GM18868 (cell line): Measurements from ENCODE around the gene HSD11B1L.
"Not testable (repeated sequence)": the region's sequence is repeated elsewhere in the genome, so short reads cannot be mapped to it uniquely, and the experiment has no call there.

Experiments used
- ATAC-seq: cut with Tn5 transposase; IDR thresholded peaks from one replicate; pipeline ENCODE4 v1.9.1; 2021; ENCODE audit warnings: mild to moderate bottlenecking, moderate library complexity; ENCODE audit not compliant: unreplicated experiment

HSD11B1L gene

DNA sequence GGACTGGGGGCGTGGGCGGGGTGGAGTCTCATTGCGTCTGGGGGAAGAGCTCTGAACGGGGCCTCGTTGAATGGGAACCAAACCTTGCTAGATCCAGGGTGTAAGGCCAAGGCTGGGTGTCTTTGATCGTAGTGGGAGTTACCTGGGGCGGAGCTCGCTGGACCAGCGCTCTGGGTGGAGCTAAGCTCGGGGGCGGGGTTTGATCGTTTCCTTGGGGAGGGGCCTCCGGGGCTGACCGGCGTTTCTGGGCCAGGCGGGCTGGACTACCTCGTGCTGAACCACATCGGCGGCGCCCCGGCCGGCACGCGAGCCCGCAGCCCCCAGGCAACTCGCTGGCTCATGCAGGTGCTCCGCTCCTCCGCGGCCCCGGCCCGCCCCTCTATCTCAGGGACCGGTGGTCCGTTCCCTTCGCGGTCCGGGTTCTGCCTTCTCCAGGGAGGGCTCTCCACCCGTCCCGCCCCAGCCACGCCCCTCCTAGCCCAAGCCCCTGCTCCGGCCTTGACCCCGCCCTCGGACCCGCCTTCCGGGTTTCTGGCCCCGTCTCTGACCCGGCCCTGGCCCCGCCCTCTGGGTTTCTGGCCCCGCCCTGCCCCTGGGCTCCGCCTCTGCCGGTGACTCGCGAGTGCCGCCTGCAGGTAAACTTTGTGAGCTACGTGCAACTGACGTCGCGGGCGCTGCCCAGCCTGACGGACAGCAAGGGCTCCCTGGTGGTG is 6.0 kb downstream of the HSD11B1L start:
- ATAC-seq = peak; percentile 57

DNA sequence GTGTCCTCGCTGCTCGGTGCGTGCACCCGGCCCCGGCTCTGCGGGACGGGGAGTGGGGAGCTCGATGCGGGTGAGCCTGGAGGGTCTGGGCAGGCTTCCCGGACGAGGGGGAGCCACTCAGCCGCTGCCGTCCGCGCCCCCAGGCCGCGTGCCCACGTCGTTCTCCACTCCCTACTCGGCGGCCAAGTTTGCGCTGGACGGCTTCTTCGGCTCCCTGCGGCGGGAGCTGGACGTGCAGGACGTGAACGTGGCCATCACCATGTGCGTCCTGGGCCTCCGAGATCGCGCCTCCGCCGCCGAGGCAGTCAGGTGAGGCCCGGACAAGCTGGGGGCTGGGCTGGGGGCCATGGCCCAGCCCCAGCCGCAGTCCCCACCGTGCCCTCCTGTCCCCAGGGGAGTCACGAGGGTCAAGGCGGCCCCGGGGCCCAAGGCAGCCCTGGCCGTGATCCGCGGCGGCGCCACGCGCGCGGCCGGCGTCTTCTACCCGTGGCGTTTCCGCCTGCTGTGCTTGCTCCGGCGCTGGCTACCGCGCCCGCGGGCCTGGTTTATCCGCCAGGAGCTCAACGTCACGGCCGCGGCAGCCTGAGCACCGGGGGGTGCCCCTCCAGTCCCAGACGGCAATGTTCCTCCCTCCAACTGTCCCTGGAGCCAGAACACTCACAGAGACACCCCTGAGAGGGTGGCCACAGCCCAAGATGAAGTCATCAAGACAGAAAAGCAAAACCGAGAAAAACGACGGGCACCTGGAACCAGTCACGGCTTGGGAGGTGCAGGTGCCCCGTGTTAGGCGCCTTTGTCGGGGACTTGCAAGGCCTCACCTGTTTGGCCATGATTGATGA is 6.8 kb downstream of the HSD11B1L start:
- no peak for ATAC-seq

DNA sequence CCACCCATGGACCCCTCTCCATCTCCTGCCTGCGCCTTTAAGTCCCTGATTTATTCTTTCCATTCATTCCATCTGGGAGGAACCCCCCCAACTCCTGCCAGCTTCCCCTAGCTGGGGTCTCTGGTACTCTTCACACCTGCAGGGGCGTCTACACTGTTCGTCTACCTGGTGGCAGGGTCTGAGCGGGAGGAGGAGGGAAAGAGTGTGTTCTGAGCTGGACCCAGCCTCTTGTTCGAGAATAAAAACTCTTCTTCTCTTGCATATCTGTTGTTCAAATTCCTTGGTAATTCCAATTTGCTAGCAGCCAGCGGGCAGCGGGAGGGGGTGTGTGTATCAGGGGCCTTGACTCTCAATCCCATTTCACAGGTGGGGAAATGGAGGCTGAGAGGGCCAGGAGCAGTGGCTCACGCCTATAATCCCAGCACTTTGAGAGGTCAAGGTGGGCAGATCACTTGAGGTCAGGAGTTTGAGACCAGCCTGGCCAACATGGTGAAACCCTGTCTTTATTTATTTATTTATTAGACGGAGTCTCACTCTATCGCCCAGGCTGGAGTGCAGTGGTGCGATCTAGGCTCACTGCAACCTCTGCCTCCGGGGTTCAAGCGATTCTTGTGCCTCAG is 7.5 kb downstream of the HSD11B1L start:
- ATAC-seq = not testable (repeated sequence)

DNA sequence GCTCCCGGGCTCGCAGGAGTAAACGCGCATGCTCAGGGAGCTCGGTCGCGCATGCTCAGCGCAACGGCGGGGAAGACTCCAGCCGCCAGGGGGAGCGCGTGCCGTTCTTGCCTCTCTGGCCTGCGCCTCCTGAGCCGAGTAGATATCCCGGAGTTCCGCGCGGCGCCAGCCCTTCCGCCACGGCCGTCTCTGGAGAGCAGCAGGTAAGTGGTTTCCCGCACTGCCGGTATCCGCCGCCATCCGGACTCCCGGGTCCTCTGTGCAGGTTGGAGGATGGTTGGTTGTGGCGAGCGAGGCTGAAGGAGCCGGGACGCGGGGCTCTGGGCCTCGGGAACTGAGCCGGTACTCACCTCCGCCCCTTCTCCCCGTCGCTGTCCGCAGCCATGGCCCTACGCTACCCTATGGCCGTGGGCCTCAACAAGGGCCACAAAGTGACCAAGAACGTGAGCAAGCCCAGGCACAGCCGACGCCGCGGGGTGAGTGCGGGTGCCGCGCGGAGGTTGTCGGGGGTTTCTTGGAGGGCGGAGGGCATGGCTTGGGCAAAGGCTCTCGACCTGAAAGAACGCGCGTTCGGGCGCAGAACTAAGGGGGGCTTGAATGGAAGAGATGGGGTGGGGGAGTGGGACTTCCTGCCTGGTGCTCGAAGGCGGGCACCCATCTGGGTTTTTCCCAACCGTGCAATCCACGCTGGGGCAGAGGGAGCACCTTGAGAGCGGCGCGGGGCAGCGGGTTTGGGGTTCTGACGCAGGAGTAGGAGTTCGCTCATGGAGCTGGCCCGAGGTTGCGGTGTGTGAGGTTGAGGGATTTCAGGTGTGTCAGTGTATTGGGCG is 9.5 kb downstream of the HSD11B1L start, which contains the start of gene RPL36:
Gene RPL36, plus strand, starts transcription at position 171 of the 830 bp plus-strand sequence. Its CDS starts 213 bp downstream, at position 384.
- ATAC-seq = peak; percentile 38

DNA sequence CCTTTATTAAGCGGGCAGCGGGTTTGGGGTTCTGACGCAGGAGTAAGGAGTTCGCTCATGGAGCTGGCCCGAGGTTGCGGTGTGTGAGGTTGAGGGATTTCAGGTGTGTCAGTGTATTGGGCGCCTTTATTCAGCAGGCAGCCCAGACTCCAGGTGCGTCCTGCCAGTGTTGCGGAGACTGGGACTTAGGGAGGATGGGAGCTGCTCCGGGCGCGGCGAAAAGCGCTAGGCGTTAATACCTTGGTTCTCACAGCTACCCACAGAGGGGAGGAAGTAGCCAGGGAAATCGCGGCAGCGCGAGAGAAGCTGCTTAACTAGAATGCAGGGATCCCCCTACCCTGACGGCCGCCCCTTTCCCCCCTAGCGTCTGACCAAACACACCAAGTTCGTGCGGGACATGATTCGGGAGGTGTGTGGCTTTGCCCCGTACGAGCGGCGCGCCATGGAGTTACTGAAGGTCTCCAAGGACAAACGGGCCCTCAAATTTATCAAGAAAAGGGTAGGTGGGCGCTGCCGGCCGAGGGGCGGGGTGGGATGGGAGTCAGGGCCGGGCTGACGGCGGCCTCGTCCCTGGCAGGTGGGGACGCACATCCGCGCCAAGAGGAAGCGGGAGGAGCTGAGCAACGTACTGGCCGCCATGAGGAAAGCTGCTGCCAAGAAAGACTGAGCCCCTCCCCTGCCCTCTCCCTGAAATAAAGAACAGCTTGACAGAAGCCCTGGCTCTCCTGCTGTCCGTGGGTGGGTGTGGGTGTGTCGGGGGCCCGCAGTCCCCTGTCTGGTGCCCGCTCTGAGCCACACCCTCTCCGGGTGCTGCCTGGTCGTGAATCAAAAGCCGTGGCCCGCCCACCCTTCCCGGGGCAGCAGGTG is 10.4 kb downstream of the HSD11B1L start:
- no peak for ATAC-seq

DNA sequence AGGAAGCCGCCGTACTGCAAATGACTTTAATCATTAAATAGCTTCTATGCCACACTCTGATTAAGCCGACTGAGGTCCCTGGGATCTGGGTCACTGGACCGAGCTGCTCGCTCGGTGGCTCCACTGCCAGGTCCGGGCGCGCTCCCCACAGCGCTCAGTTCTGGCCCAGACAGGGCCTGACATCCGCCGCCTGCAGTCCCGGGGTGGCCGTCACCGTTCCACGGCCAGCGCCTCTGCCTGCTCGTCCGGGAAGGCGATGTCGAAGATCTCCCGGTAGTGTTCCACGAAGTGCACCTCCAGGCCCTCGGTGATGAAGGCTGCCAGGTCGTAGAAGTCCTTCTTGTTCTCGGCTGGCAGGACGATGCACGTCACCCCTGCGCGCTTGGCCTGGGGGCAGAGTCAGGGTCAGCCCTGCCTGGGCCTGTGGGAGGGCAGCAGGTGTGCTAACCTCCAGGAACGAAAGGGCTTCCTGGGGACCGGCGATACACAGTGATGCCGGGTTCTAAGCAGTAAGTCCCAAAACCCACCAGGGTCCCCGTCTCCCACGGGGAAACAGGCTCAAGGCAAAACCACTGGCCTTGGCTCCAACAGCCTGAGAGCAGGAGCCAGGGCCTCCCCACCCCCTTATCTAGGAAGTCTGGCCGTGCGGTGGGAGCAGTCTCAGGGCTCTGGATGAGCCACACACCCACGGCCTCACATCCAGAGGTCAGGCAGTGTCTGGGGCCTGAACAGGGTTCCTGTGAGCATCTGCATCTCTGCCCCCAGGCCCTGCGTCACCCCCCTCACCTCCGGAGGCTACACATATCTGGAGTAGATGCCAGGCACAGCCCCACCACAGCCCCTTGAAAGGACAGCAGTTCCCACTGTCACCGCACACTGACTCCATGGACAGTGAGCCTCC is 11.2 kb downstream of the HSD11B1L start:
- ATAC-seq = no peak

DNA sequence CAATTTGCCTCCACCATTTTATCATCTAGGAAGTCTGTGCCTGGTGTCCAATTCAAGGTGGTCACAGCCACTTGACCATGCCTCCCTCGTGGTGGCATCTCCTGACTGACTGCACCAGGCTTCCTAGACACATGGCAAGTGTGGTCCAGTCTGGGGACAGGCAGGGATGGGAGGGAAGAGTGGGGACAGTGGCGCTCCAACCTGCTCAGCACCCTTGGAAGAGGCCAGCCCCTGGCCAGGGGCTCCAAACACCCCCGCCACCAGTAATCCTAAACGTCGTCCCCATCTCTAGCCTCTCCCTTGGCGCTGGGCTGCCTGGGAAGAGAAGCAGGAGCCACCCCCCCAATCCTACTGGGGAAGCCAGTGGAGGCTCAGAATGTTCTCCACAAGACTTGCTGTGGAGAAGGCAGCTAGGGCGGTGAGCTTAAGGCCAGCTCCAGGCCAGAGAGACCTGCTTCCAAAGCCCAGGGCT is 11.9 kb downstream of the HSD11B1L start:
- ATAC-seq = no peak

DNA sequence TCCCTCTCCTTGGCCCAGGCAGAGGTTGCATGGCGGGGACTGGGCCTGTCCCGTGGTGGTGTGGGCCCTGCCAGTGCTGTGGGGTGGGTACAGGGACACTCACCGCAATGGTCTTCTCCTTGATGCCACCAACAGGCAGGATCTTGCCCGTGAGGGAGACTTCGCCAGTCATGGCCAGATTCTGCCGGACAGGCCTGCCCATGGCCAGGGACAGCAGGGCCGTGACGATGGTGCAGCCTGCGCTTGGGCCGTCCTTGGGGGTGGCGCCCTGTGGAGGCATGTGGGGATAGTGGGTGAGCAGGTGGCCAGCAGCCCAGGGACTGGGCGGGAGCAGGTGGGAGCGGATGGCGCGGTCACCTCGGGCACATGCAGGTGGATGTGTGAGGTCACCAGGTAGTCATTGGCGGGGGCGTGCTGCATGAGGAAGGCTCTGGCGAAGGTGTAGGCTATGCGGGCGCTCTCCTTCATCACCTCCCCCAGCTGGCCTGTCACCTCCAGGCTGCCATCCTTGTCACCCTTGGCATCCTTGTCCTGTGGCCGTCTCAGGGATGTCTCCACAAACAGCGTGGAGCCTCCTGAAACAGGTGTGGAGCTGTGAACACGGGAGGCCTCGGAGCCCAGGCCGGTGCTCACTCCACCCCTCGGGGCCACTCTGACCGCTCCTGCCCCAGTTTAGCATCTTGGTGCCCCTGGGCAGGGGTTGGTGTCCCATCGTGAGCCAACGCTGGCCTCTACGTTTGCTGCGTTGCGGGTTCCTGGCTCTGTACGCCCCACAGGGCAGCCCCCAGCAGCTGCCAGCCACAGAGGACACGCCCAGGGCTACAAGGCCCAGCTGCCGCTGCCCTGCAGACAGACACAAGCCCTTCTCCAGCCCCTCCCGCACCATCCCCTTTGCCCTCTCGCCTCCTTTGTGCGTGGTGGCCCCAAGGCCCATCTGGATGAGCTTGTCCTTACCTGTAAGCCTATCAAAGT is 12.7 kb downstream of the HSD11B1L start:
- ATAC-seq = no peak

DNA sequence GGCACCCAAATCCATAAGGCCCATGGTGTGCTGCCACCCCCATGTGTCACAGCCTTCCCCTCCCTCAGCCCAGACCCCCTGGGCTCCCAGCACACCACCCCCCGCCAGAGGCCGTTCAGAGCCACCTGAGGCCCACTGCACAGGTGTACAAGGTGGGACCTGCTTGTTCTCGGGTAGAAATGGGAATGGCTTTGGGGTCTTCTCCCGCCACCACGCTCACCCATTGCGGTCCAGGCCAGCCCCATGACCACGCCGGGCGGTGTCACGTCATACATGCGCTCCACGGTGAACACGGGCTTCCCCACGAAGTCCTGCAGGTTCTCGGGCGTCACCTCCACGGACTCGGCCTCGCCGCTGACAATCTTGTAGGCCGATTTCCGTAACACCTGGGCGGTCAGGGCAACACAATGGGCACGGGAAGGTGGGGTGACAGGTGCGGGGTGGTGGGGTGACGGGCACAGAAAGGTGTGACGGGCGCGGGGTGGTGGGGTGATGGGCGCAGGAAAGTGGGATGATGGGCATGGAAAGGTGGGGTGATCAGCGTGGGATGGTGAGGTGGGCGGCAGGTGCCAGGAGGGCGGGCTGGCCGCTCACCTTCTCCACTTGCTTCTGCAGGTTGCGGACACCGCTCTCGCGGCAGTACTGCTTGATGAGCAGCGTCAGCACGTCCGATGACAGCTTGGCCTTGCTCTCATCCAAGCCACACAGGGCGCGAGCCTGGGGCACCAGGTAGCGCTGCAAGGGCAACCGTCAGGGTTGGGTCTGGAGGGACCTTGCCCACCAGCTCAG is 13.5 kb downstream of the HSD11B1L start:
- ATAC-seq = no peak

DNA sequence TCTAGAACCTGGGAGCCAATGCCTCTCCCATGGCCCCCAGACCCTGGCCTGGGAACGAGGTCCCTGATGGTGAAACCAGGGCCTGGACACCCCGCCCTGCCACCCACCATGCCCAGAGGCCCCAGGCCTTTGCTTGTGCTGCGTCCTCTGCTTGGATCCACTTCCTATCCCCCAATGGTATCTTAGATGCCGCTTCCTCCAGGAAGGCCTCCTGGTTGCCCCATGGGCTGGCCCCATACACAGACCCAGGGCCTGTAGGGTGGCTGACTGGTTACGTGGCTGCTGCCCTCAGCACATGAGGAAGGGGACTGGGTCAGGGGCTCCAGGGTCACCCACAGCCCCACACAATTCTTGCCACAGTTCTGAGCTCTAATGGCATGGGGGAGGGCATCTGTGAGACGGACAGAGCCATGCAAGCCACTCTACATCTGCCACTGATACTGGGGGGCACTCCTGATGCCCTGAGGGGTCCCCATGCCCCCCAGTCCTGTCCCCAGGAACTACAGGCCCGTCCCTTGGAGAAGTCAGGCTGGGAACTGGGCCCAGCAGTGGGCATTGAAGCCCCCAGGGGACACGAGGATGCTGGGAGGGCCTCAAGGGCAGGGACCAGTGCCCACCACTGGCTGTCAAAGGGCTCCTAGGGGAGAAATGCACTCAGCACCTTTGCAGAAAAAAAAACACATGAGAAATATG is 14.3 kb downstream of the HSD11B1L start:
- ATAC-seq = no peak

DNA sequence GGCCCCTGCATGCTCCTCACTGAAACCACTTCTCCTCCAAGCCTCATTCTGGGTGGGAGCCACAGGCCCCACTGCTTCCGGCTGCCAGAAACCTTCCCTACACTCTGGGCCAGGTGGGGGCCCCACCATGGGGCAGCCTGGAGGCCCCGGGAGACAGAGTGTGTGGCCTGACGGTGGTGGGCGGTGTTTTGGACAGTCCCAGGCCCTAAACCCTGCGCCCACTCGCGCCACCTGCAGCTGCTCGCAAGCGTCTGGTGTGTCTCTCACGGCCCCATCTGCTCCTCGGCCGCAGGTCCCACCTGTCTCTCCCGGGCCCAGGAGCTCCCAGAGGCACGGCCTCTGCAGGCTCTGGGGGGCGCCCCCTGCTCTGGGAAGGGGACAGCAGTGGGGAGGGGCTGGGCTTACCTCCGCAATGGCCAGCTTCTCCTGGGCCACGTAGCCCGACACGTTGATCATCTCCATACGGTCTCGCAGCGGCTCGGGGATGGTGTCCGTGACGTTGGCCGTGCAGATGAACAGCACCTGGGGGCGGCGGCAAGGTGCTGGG is 14.9 kb downstream of the HSD11B1L start:
- ATAC-seq = no peak

DNA sequence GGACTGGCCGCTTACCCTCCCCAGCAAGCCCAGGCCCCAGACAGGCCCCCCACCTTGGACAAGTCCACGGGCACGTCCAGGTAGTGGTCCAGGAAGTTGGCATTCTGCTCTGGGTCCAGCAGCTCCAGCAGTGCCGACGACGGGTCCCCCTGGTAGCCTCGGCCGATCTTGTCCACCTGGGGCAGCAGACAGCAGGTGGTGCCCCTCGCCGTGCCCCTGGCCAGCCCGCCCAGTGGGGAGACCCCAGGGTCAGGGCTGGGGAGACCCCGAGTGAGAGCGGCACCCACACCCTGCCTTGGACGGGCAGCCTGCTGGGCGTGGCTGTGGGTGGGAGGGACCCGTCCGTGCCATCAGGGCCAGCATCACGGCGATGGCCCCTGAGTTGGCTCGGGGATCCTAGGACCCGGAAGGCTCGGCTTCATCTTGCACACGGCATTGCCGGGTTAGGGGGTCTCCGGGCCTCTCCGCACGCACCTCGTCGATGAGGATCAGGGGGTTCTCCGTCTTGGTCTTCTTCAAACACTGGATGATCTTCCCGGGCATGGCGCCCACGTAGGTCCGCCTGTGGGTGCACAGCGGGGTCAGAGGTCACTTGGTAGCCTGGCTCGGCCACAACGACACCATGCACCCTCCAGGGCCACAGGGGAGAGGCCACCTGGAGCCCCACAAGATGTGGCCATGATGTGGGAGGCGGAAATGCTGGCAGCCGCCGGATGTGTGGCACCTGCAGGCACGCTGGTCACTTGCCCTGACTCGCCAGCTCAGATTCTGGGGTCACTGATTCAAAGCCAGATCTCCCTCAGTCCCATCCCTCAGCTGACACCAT is 15.6 kb downstream of the HSD11B1L start:
- ATAC-seq = no peak

DNA sequence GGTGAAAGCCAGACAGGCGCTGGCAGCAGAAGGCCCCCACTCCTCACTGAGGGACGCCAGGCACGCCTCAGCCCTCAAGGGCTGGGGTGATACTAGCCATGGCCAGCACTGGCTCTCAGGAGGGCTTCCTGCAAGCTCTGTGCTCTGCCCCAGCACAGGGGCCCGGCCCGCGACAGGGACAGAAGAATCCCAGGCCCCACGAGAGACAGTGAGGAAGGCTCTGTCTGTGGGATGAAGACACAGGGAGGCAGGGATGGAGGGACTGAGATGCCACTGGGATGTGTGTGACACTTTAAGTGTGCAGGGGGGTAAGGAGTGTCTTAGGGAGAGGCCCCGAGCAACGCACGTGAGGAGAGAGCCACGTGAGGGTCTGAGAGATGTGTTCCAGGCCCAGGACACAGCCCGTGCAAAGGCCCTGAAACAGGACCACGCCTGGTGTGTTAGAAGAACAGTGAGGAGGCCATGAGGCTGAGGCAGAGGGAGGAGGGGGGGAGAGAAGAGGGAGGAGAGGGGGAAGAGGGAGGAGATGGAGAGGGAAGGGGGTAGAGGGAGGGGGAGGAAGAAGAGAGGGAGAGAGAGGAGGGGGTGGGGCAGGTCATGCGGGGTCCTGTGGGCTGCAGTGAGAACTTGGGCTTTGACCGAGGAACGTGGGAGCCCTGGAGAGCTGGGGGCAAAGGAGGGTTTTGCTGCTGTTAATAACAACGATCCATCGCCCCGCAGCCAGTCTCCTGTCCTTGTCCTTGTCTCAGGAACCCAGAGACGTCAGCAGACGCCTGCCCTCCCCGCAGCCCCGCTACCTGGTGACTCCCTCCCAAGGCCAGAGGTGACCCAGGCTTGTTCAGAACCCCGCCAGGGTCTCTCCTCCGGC is 16.4 kb downstream of the HSD11B1L start:
- ATAC-seq = no peak
